Stimulated activated CD4-positive, alpha-beta T cell treated with anti-CD3 and anti-CD28 coated beads, Interleukin-4, amount 100 ng/mL, for 1 hour (primary cell): ENCODE data around the gene LEMD1.

ENCODE experiments used
- DNase-seq: peaks from one replicate; pipeline ENCODE4 v3.0.0-alpha.2; 2020

Gene LEMD1

GRCh38 chr1:205421798-205422197 lies at the start of gene LEMD1:
Gene LEMD1 (minus strand): TSS chr1:205422056. CDS start chr1:205420536, 1,520 bp downstream.
- DNase-seq = no peak

- no peak for DNase-seq
Measured at GRCh38 chr1:205470131-205470530, 48.3 kb upstream of the LEMD1 start.

GRCh38 chr1:205466595-205467220 lies 44.9 kb upstream of the LEMD1 start:
- DNase-seq = no peak

- DNase-seq = no peak
Measured at GRCh38 chr1:205465392-205465791, 43.5 kb upstream of the LEMD1 start.

GRCh38 chr1:205458777-205459566 lies 37.1 kb upstream of the LEMD1 start:
- peak; percentile 26 for DNase-seq

GRCh38 chr1:205456868-205457745 lies 35.3 kb upstream of the LEMD1 start:
- DNase-seq = peak; percentile 6

GRCh38 chr1:205456383-205456867 lies 34.6 kb upstream of the LEMD1 start:
- DNase-seq = no peak

GRCh38 chr1:205455581-205456382 lies 33.9 kb upstream of the LEMD1 start, which contains the start of gene BLACAT1:
Gene BLACAT1 (minus strand): TSS chr1:205456045.
- no peak for DNase-seq

GRCh38 chr1:205454903-205455335 lies 33.1 kb upstream of the LEMD1 start:
- DNase-seq = no peak

GRCh38 chr1:205453466-205453865 lies 31.6 kb upstream of the LEMD1 start:
- DNase-seq = no peak

- no peak for DNase-seq
Measured at GRCh38 chr1:205452933-205453332, 31.1 kb upstream of the LEMD1 start.

- no peak for DNase-seq
Measured at GRCh38 chr1:205452364-205452763, 30.5 kb upstream of the LEMD1 start.

GRCh38 chr1:205451759-205452164 lies 29.9 kb upstream of the LEMD1 start:
- DNase-seq = no peak

- no peak for DNase-seq
Measured at GRCh38 chr1:205451202-205451601, 29.3 kb upstream of the LEMD1 start.

GRCh38 chr1:205450448-205450847 lies 28.6 kb upstream of the LEMD1 start:
- no peak for DNase-seq

GRCh38 chr1:205449750-205450443 lies 28.0 kb upstream of the LEMD1 start:
- DNase-seq = peak; percentile 24

GRCh38 chr1:205449254-205449749 lies 27.4 kb upstream of the LEMD1 start:
- no peak for DNase-seq

GRCh38 chr1:205448540-205449253 lies 26.8 kb upstream of the LEMD1 start:
- no peak for DNase-seq

GRCh38 chr1:205447457-205448341 lies 25.8 kb upstream of the LEMD1 start:
- DNase-seq = no peak

- no peak for DNase-seq
Measured at GRCh38 chr1:205446828-205447227, 25.0 kb upstream of the LEMD1 start.
